Endothelial cell of umbilical vein (primary cell): Measurements from ENCODE around the gene ULK4. TPM values are rescaled to one million over a fixed set of nuclear protein-coding genes. Genes with fewer than 3 reads are reported as not detected.

Source experiments
- BruUV-seq: library from RNA; stranded (reverse); fragments of 400-500 nt; replicated peaks from 2 replicates; lab custom pipeline; 2021; lab: Mats Ljungman, UMichigan
- CTCF ChIA-PET: fragments of 300-600, 350-600 bp; sonication (Branson Sonifier 250); formaldehyde crosslinking; loops from one replicate; lab custom pipeline; 2021; ENCODE audit warnings: antibody characterized with exemption, inconsistent platforms; lab: Charles Lee
- POLR2A ChIA-PET: fragments of 300-600, 350-600 bp; sonication (Branson Sonifier 250); formaldehyde crosslinking; loops from one replicate; lab custom pipeline; 2021; ENCODE audit warnings: antibody characterized with exemption, inconsistent platforms; lab: Charles Lee
- DNase-seq: peaks from one replicate; pipeline ENCODE4 v3.0.0-alpha.2; 2011; ENCODE audit warnings: low read depth, low spot score
- FAIRE-seq: peaks from 2 replicates; lab custom pipeline; 2011; peaks lifted over from hg19 to GRCh38; lab: Jason Lieb, UNC
- H2AFZ ChIP-seq: 2 replicates; pipeline ENCODE4 v1.6.0; 2012; ENCODE audit warnings: low read depth, low read length, control low read depth, inconsistent platforms
- H3K27ac ChIP-seq: 2 replicates; pipeline ENCODE4 v1.5.1; 2011; ENCODE audit warnings: low read depth, mild to moderate bottlenecking, control low read depth, low read length, moderate library complexity; ENCODE audit not compliant: insufficient read depth
- H3K27me3 ChIP-seq, 2 experiments: 2 replicates each; pipeline versions ENCODE4 v1.6.0 to v1.6.1; 2011; ENCODE audit warnings: low read length in 2 of 2, mixed read lengths in 1 of 2; ENCODE audit not compliant: control insufficient read depth in 2 of 2, insufficient read depth in 2 of 2
- H3K36me3 ChIP-seq, 2 experiments: 2 replicates in 1 of 2; 3 replicates in 1 of 2; pipeline ENCODE4 v1.5.1; 2011; ENCODE audit warnings: low read length in 2 of 2, mild to moderate bottlenecking in 1 of 2, moderate library complexity in 1 of 2; ENCODE audit not compliant: control insufficient read depth in 2 of 2, insufficient read depth in 2 of 2; ENCODE audit errors: extremely low read depth in 1 of 2
- H3K4me1 ChIP-seq: 3 replicates; pipeline ENCODE4 v1.5.1; 2011; ENCODE audit warnings: mild to moderate bottlenecking, low read length; ENCODE audit not compliant: control insufficient read depth, insufficient read depth; ENCODE audit errors: extremely low read depth
- H3K4me2 ChIP-seq: 2 replicates; pipeline ENCODE4 v1.6.1; 2011; ENCODE audit warnings: low read length, control low read depth, mixed read lengths; ENCODE audit not compliant: insufficient read depth
- H3K4me3 ChIP-seq, 3 experiments: fragments of 200-600 bp in 1 of 3; sonication (generic), shearing (Covaris generic) in 1 of 3; replicated peaks in 1 of 3; 2 replicates each; pipeline ENCODE4 v1.5.1; 2011 to 2016; ENCODE audit warnings: control low read depth in 3 of 3, low read length in 3 of 3, mild to moderate bottlenecking in 2 of 3, inconsistent platforms in 1 of 3, low read depth in 1 of 3, moderate library complexity in 1 of 3; ENCODE audit not compliant: insufficient read depth in 1 of 3
- H3K79me2 ChIP-seq: 2 replicates; pipeline ENCODE4 v1.6.0; 2012; ENCODE audit warnings: low read length, inconsistent platforms; ENCODE audit not compliant: control insufficient read depth, insufficient read depth
- H3K9ac ChIP-seq: replicated peaks from 2 replicates; pipeline ENCODE3; 2011; ENCODE audit warnings: low read length, control low read depth; ENCODE audit not compliant: insufficient read depth; ENCODE audit errors: extremely low read depth
- H3K9me1 ChIP-seq: replicated peaks from 3 replicates; pipeline ENCODE4 v1.6.0; 2011; ENCODE audit warnings: mild to moderate bottlenecking, low read length; ENCODE audit not compliant: control insufficient read depth, insufficient read depth; ENCODE audit errors: extremely low read depth
- H3K9me3 ChIP-seq: replicated peaks from 2 replicates; pipeline ENCODE4 v1.5.1; 2012; ENCODE audit warnings: low read length, inconsistent platforms; ENCODE audit not compliant: control insufficient read depth, insufficient read depth
- H4K20me1 ChIP-seq: replicated peaks from 2 replicates; pipeline ENCODE3; 2011; ENCODE audit warnings: mild to moderate bottlenecking, low read length; ENCODE audit not compliant: control insufficient read depth, insufficient read depth; ENCODE audit errors: extremely low read depth
- CTCF ChIP-seq, 2 donors: IDR thresholded peaks; 1 replicate in 1 of 2; 2 replicates in 1 of 2; pipeline ENCODE4 v1.5.1; 2011; ENCODE audit warnings: low read length in 2 of 2, mild to moderate bottlenecking in 2 of 2, moderate library complexity in 2 of 2, control low read depth in 1 of 2, inconsistent platforms in 1 of 2, low read depth in 1 of 2; ENCODE audit not compliant: insufficient read depth in 1 of 2; ENCODE audit errors: extremely low read depth in 1 of 2
- EZH2 ChIP-seq: IDR thresholded peaks from 2 replicates; pipeline ENCODE4 v1.6.1; 2012; ENCODE audit warnings: borderline replicate concordance, low read depth, mild to moderate bottlenecking, moderate library complexity, low read length, inconsistent platforms; ENCODE audit not compliant: severe bottlenecking
- FOS ChIP-seq: IDR thresholded peaks from 2 replicates; pipeline ENCODE4 v1.6.1; 2011; ENCODE audit warnings: mild to moderate bottlenecking, low read length, moderate library complexity, borderline replicate concordance; ENCODE audit not compliant: insufficient read depth
- GATA2 ChIP-seq: IDR thresholded peaks from 2 replicates; pipeline ENCODE4 v1.7.0; 2011; ENCODE audit warnings: low read depth, mild to moderate bottlenecking, moderate library complexity, mixed read lengths, low read length; ENCODE audit not compliant: insufficient read length, insufficient read depth
- JUN ChIP-seq: IDR thresholded peaks from 2 replicates; pipeline ENCODE4 v1.6.1; 2011; ENCODE audit warnings: borderline replicate concordance, low read depth; ENCODE audit not compliant: insufficient read length, insufficient read depth
- MAX ChIP-seq: IDR thresholded peaks from 2 replicates; pipeline ENCODE4 v1.6.1; 2011; ENCODE audit not compliant: insufficient read depth, insufficient read length
- MYC ChIP-seq: IDR thresholded peaks from one replicate; pipeline ENCODE4 v1.6.1; 2011; ENCODE audit warnings: mild to moderate bottlenecking, low read depth, low read length
- POLR2A ChIP-seq: IDR thresholded peaks from 2 replicates; pipeline ENCODE4 v1.6.1; 2012; ENCODE audit warnings: low read depth, mild to moderate bottlenecking, control low read depth, low read length
- POLR2AphosphoS5 ChIP-seq: IDR thresholded peaks from 2 replicates; pipeline ENCODE4 v1.6.1; 2012; ENCODE audit warnings: low read depth, mild to moderate bottlenecking, control low read depth, low read length, moderate library complexity; ENCODE audit not compliant: insufficient read depth
- dilution Hi-C: fragments of 300-500 bp; cut with MboI; formaldehyde crosslinking; loops from one replicate; pipeline ENCODE4 v1.15.0; 2019; ENCODE audit warnings: low sequenced_read_pairs; ENCODE audit not compliant: extremely low pct_ligation_motif_present
- intact Hi-C: fragments of 100-400 bp; cut with micrococcal nuclease; formaldehyde crosslinking; loops from one replicate; pipeline ENCODE4 v1.10.0; 2022
- polyA plus RNA-seq, 4 experiments: library from polyadenylated mRNA; depleted of rRNA in 3 of 4; stranded (reverse) in 3 of 4; unstranded in 1 of 4; fragments of >200 nt; gene quantifications; 2 replicates each; pipeline versions ENCODE4 v1.2.1 to v1.2.3, GENCODE V29; 2011 to 2012; ENCODE audit warnings: missing spikeins in 1 of 4
- total RNA-seq: library from RNA; stranded (reverse); gene quantifications from 2 replicates; pipeline ENCODE4 v1.2.3, GENCODE V29; 2021

ULK4 gene
- total and polyA plus RNA-seq, 2 donors (not counting 3 experiments of a cell fraction or from before 2014, with no cell fraction given) = 3.3 to 16.0 TPM

- no peak overlapping the region for H3K9ac ChIP-seq
- H3K4me2 ChIP-seq = no peak overlapping the region
- FAIRE-seq (no peak), DNase-seq (no peak)
- BruUV-seq = no TSS peak
- peaks cover 0 to 2% of the 10 kb centered on the region in 2 experiments for H3K27me3 ChIP-seq
- H3K9me1 ChIP-seq = no peaks in the 10 kb centered on the region
- intact Hi-C loops = no loop called here
- no peak overlapping the region for H3K27ac ChIP-seq
- H3K36me3 ChIP-seq = no peaks in the 10 kb centered on the region
- no peaks in the 10 kb centered on the region for H3K4me1 ChIP-seq
- no peaks in the 10 kb centered on the region for H4K20me1 ChIP-seq
- no peak overlapping the region for H3K4me3 ChIP-seq
- dilution Hi-C loops = no loop called here
- TF ChIP-seq EZH2 (no peak), POLR2AphosphoS5 (no peak), CTCF (IDR thresholded peaks at IDR 0.05; ENCODE audit: extremely low read depth in 1 of 2, insufficient read depth in 1 of 2, low read depth in 1 of 2, low read length in 2 of 2) (no peak), GATA2 (no peak), JUN (no peak), MAX (no peak), MYC (no peak), FOS (no peak), POLR2A (no peak)
- H3K79me2 ChIP-seq = no peaks in the 10 kb centered on the region
- POLR2A ChIA-PET = no interaction called here
- H2AFZ ChIP-seq = no peak overlapping the region
- CTCF ChIA-PET = no interaction called here
- H3K9me3 ChIP-seq = no peaks in the 10 kb centered on the region
These were observed 472.7 kb downstream of the ULK4 start for GRCh38 chr3:41489231-41489630.
